GM18519 (cell line): ENCODE data around the gene NUP205.

ENCODE experiments used
- ATAC-seq: cut with Tn5 transposase; IDR thresholded peaks from one replicate; pipeline ENCODE4 v1.9.1; 2021; ENCODE audit warnings: mild to moderate bottlenecking, moderate library complexity; ENCODE audit not compliant: unreplicated experiment, low FRiP score

The NUP205 gene, protein sequence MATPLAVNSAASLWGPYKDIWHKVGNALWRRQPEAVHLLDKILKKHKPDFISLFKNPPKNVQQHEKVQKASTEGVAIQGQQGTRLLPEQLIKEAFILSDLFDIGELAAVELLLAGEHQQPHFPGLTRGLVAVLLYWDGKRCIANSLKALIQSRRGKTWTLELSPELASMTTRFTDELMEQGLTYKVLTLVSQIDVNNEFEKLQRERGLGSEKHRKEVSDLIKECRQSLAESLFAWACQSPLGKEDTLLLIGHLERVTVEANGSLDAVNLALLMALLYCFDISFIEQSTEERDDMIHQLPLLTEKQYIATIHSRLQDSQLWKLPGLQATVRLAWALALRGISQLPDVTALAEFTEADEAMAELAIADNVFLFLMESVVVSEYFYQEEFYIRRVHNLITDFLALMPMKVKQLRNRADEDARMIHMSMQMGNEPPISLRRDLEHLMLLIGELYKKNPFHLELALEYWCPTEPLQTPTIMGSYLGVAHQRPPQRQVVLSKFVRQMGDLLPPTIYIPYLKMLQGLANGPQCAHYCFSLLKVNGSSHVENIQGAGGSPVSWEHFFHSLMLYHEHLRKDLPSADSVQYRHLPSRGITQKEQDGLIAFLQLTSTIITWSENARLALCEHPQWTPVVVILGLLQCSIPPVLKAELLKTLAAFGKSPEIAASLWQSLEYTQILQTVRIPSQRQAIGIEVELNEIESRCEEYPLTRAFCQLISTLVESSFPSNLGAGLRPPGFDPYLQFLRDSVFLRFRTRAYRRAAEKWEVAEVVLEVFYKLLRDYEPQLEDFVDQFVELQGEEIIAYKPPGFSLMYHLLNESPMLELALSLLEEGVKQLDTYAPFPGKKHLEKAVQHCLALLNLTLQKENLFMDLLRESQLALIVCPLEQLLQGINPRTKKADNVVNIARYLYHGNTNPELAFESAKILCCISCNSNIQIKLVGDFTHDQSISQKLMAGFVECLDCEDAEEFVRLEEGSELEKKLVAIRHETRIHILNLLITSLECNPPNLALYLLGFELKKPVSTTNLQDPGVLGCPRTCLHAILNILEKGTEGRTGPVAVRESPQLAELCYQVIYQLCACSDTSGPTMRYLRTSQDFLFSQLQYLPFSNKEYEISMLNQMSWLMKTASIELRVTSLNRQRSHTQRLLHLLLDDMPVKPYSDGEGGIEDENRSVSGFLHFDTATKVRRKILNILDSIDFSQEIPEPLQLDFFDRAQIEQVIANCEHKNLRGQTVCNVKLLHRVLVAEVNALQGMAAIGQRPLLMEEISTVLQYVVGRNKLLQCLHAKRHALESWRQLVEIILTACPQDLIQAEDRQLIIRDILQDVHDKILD (N-terminal part only)

GRCh38 chr7:135557455-135558336 lies at the start of gene NUP205:
TSS of gene NUP205 (plus strand) at chr7:135557917. CDS start at chr7:135557945, 28 bp downstream.
- peak; percentile 49 for ATAC-seq

DNA sequence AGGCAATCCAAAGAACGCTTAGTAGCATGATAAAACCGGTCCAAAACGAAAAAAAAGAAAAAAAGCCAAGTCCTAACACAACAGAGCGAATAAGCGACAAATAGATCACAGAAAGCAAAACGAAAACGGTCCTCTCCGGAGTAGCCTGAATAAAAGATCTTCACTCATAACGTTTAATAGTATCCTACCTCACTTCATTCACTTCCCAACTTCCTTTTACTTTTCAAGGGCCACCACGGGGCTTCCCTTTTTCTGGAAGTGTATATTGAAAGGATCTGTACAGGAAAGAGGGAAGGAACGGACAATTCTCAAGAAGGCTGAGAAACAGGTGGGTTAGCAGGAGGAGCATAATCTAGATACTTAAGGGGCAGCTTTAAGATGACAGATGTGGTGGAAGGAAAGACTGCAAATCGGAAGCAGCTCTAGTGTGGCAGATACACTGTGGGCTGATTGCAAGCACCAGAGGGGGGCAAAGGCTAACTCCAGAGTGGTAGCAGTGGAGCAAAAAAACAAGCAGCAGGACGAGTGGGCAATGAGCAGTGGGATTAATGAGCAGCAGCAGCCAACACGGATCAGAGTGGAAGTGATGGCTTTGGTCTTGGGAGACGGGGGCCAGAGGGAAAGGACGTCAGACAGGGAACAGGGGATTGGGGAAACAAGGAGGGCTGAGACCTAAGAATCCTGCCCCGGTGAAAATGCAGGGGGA lies 48.7 kb upstream of the NUP205 start:
- ATAC-seq = peak; percentile 25

DNA sequence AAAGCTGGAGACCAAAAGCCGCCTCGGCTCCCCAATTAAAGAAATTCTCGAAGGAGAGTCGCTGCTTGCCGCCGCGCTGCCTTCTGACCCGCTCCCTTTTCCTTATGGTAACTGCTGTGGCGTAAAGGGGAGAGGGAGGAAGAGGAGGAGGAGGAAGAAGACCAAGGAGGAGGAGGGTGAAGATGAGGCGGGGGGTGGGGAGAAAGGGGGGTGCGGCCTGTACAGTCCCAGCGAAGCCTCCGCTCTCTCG lies 48.2 kb upstream of the NUP205 start:
- ATAC-seq = no peak

DNA sequence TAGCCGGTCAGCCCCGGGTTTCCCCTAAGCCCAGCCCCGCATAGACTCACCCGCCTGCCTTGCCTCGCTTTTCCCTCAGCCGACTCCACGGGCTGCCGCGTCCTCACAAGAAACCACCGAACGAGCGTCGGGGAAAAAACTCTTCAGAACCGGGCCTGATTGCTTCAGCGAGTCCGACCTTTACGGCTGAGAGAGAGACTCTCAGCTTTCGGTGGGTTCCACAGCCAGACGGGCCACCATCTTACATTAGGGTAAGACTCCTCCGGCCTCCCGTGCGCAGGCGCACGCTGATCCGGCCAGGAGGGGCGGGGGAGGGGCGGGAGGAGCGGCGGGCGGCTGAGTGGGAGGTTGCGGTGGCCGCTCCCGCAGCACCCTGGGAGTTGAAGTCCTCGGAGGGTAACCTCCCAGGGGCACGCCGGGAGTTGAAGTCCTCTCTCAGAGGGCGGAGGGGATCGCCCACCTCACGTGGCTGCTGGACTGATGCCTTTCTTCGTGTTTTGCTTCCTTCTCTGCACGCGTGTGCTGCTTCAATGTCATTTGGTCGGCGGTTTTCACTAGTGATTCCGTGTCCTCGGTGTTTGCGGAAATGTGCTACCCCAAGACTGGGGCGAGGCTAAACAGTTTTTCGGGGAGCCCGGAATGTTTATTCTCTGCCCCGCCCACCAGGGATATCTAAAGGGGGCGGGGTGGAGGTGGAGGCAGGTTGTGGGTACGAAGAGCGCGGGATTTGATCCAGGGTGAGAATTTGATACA lies 47.7 kb upstream of the NUP205 start, which contains the start of gene CNOT4:
Gene CNOT4, minus strand, starts transcription at position 264 of the 753 bp plus-strand sequence. CDS start 71,771 bp downstream, outside the sequence.
- peak; percentile 86 for ATAC-seq

DNA sequence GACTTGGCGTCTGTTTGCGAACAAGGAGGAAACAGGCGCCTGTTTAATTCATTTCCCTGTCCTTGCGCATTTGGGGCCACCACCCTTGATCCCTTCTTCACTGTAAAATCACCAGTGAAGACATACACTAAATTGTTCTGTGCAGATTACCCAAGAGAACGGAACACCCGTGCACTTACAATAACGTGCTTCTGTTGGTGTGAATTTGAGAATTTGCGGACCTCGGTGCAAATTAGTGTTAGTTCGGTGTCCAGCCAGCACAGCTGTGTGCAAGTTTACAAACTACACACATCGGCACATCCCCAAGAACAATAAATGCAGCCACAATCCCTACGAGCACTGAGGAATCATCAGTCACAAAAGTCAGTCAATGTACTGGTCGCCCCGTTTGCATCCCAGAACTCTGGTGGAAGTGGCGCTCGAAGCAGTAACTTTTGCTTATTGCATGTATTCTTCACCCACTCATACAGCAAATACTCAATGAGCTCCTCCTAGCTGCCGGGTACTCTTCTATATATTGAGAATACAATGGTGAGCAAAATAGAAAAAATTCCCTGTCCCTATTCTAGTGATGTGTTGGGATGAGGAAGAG lies 47.0 kb upstream of the NUP205 start:
- ATAC-seq = no peak

- ATAC-seq = peak; percentile 47
Measured at GRCh38 chr7:135512135-135512887, 45.4 kb upstream of the NUP205 start.

GRCh38 chr7:135514856-135515255 lies 42.9 kb upstream of the NUP205 start:
- no peak for ATAC-seq

GRCh38 chr7:135517060-135517459 lies 40.7 kb upstream of the NUP205 start:
- no peak for ATAC-seq

- ATAC-seq = no peak
Measured at GRCh38 chr7:135518748-135519147, 39.0 kb upstream of the NUP205 start.

GRCh38 chr7:135519233-135519688 lies 38.5 kb upstream of the NUP205 start:
- no peak for ATAC-seq

GRCh38 chr7:135519871-135520270 lies 37.8 kb upstream of the NUP205 start:
- no peak for ATAC-seq

DNA sequence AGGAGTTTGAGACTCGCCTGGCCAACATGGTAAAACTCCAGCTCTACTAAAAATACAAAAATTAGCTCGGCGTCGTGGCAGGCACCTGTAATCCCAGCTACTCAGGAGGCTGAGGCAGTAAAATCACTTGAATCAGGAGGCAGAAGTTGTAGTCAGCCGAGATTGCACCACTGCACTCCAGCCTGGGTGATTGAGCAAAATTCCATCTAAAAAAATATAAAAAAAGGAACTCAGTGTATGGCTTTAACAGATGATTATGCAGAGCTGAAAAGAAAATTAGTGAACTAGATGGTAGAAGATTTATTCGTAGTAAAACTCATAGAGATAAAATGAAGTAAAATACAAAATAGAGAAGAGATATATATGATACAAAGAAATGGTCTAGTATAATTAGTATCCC lies 35.2 kb upstream of the NUP205 start:
- ATAC-seq = no peak

- no peak for ATAC-seq
Measured at GRCh38 chr7:135523146-135523545, 34.6 kb upstream of the NUP205 start.

DNA sequence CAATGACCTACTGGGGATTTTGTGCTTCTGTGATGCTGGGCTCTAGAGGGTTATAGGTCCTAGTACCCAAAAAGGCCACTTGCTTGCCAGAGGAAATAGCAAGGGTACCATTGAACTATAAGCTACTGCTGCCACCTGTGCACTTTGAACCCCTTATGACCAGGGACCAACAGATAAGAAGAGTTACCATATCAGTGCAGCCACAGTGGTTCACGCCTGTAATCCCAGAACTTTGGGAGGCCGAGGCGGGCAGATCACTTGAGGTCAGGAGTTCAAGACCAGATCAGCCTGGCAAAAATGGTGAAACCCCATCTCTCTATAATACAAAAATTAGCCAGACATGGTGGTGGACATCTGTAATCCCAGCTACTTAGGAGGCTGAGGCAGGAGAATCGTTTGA lies 32.3 kb upstream of the NUP205 start:
- ATAC-seq = no peak

GRCh38 chr7:135527025-135527424 lies 30.7 kb upstream of the NUP205 start:
- ATAC-seq = no peak

DNA sequence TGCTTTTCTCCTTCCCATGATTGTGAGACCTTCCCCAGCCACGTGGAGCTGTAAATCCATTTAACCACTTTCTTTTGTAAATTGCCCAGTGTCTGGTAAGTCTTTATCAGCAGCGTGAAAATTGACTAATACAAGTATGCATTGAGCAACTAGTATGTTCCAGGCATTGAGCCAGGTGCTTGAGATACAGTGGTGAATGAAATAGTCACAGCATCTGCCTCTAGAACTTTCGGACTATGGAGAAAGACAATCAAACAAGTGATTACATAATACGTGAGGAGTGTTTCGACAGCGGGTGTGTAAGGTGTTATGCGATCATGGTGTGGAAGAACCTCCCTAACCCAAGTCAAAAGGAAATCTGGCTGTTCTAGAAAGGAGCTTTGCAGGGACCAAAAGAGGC lies 21.6 kb upstream of the NUP205 start:
- no peak for ATAC-seq

DNA sequence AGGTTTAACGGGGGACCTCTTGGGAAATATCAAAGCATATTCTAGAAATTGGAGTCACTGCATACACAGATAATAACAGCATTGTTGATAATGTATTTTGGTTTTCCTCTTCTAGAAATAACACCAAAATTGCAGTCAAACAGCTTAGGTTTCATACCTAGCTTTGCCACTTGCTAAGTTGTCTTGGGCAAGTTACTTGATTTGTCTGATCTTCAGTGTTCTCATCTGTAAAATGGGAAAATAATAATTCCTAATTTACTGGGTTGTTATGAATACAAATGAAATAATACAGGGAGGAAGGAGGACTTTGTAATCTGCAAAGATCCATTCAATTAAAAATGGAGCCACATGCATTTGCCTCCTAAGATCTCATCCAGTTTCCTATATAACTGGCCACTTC lies 20.3 kb upstream of the NUP205 start:
- ATAC-seq = no peak
